Duodenal mucosa (tissue), 2 donors: ENCODE data around the gene NUP155.
"Not testable (repeated sequence)": the region's sequence is repeated elsewhere in the genome, so short reads cannot be mapped to it uniquely, and the experiment has no call there.

Source experiments
- H3K27ac ChIP-seq: one replicate; pipeline ENCODE4 v1.7.0; 2013; ENCODE audit warnings: low read depth, low read length
- H3K27me3 ChIP-seq, 2 donors: one replicate each; pipeline ENCODE4 v1.7.0; 2013; ENCODE audit warnings: low read length in 2 of 2, control low read depth in 1 of 2; ENCODE audit not compliant: insufficient read depth in 2 of 2, control insufficient read depth in 1 of 2
- H3K36me3 ChIP-seq, 2 donors: one replicate each; pipeline ENCODE4 v1.7.0; 2013; ENCODE audit warnings: low read length in 2 of 2, control low read depth in 1 of 2; ENCODE audit not compliant: insufficient read depth in 2 of 2, control insufficient read depth in 1 of 2
- H3K4me1 ChIP-seq, 2 donors: one replicate each; pipeline ENCODE4 v1.7.0; 2013; ENCODE audit warnings: low read length in 2 of 2, control low read depth in 1 of 2; ENCODE audit not compliant: insufficient read depth in 2 of 2, control insufficient read depth in 1 of 2
- H3K4me3 ChIP-seq, 2 donors: one replicate each; pipeline ENCODE4 v1.7.0; 2013; ENCODE audit warnings: low read length in 2 of 2, low read depth in 1 of 2
- H3K9ac ChIP-seq, 2 donors: one replicate each; pipeline ENCODE4 v1.7.0; 2013; ENCODE audit warnings: low read length in 2 of 2, low read depth in 1 of 2
- H3K9me3 ChIP-seq, 2 donors: one replicate each; pipeline ENCODE4 v1.7.0; 2013; ENCODE audit warnings: low read length in 2 of 2, control low read depth in 1 of 2; ENCODE audit not compliant: control insufficient read depth in 1 of 2

NUP155 gene

GRCh38 chr5:37370550-37370863 is 399 bp downstream of the NUP155 start:
- H3K27ac ChIP-seq: no peak overlapping the region
- H3K4me3 ChIP-seq: peak overlapping the region; percentile 93 to 95
- peak overlapping the region; percentile 71 to 82 for H3K9ac ChIP-seq
- peaks cover 9 to 14% of the 10 kb centered on the region in 2 donors for H3K4me1 ChIP-seq
- H3K27me3 ChIP-seq: no peaks in the 10 kb centered on the region
- no peaks in the 10 kb centered on the region for H3K36me3 ChIP-seq
- H3K9me3 ChIP-seq: no peaks in the 10 kb centered on the region

GRCh38 chr5:37355161-37355560 is 15.7 kb downstream of the NUP155 start:
- Histone ChIP-seq H3K9ac (no peak overlapping the region), H3K4me3 (no peak overlapping the region), H3K27me3 (no peaks in the 10 kb centered on the region), H3K36me3 (peaks cover 0 to 54% of the 10 kb centered on the region in 2 donors), H3K9me3 (no peaks in the 10 kb centered on the region), H3K27ac (no peak overlapping the region), H3K4me1 (no peaks in the 10 kb centered on the region)

- peaks cover 6 to 72% of the 10 kb centered on the region in 2 donors for H3K36me3 ChIP-seq
- H3K27ac ChIP-seq, H3K4me3 ChIP-seq, H3K4me1 ChIP-seq, H3K27me3 ChIP-seq, H3K9ac ChIP-seq, H3K9me3 ChIP-seq: not testable (repeated sequence)
These were observed 28.2 kb downstream of the NUP155 start for GRCh38 chr5:37342741-37343140.

DNA sequence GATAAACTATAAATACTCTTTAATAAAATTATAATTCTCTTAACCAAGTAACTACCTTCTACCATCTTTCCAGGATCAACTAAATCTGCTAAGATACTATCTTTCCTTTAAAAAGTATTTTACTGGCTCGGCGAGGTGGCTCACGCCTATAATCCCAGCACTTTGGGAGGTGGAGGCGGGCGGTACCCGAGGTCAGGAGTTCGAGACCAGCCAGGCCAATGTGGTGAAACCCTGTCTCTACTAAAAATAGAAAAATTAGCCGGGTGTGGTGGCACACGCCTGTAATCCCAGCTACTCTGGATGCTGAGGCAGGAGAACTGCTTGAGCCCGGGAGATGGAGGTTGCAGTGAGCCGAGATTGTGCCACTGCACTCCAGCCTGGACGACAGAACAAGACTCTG is 36.2 kb downstream of the NUP155 start:
- H3K9ac ChIP-seq, H3K4me1 ChIP-seq, H3K27me3 ChIP-seq, H3K9me3 ChIP-seq, H3K4me3 ChIP-seq, H3K27ac ChIP-seq: not testable (repeated sequence)
- peaks cover 11 to 43% of the 10 kb centered on the region in 2 donors for H3K36me3 ChIP-seq

- Histone ChIP-seq H3K27ac (no peak overlapping the region), H3K9me3 (no peaks in the 10 kb centered on the region), H3K36me3 (peaks cover 14 to 71% of the 10 kb centered on the region in 2 donors), H3K4me3 (no peak overlapping the region), H3K4me1 (no peaks in the 10 kb centered on the region), H3K9ac (no peak overlapping the region), H3K27me3 (no peaks in the 10 kb centered on the region)
These were observed 44.4 kb downstream of the NUP155 start for GRCh38 chr5:37326536-37326935.

DNA sequence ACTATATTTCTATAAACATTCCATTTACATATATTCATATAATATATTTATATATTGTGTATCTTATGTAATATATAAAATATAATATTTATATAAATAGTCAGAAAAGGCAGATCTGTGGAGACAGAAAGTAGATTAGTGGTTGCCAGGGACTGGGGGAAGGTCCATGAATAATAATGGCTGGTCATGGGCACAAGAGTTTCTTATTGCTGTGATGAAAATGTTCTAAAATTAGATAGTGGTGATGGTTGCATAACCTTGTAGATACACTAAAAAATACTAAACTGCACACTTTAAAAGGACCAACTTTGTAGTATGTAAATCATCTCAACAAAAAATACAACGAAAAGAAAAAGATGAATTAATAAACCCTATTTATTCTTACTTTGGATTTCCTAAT is 47.3 kb downstream of the NUP155 start:
- H3K36me3 ChIP-seq: peaks cover 10 to 74% of the 10 kb centered on the region in 2 donors
- H3K9ac ChIP-seq: no peak overlapping the region
- H3K4me1 ChIP-seq: no peaks in the 10 kb centered on the region
- no peaks in the 10 kb centered on the region for H3K9me3 ChIP-seq
- H3K27ac ChIP-seq: no peak overlapping the region
- no peaks in the 10 kb centered on the region for H3K27me3 ChIP-seq
- no peak overlapping the region for H3K4me3 ChIP-seq

GRCh38 chr5:37319037-37319782 is 51.7 kb downstream of the NUP155 start:
- H3K9me3 ChIP-seq: no peaks in the 10 kb centered on the region

DNA sequence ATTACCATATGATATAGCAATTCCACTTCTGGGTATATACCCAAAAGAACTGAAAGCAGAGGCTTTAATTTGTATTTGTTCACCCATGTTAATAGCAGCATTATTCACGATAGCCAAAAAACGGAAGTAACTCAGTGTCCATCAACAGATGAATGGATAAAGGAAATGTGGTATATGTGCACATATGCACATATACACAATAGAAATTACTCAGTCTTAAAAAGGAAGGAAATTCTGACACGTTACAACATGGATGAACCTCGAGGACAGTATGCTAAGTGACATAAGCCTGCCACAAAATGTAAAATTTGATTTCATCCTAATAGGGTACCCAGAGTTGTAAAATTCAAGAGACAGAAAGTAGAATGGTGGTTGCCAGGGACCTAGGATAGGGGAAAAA is 54.9 kb downstream of the NUP155 start:
- H3K4me3 ChIP-seq: no peak overlapping the region
- peaks cover 0 to 7% of the 10 kb centered on the region in 2 donors for H3K4me1 ChIP-seq
- peaks cover 3 to 52% of the 10 kb centered on the region in 2 donors for H3K36me3 ChIP-seq
- H3K27ac ChIP-seq: no peak overlapping the region
- H3K9me3 ChIP-seq: no peaks in the 10 kb centered on the region
- H3K27me3 ChIP-seq: no peaks in the 10 kb centered on the region
- H3K9ac ChIP-seq: no peak overlapping the region

More at GRCh38 chr5:37319037-37319782, 51.7 kb downstream of the NUP155 start:
- peaks cover 0 to 51% of the 10 kb centered on the region in 2 donors for H3K36me3 ChIP-seq
- no peak overlapping the region for H3K9ac ChIP-seq
- no peak overlapping the region for H3K4me3 ChIP-seq
- peaks cover 0 to 7% of the 10 kb centered on the region in 2 donors for H3K4me1 ChIP-seq
- H3K27me3 ChIP-seq: no peaks in the 10 kb centered on the region
- H3K27ac ChIP-seq: no peak overlapping the region

- Histone ChIP-seq H3K36me3 (peaks cover 9 to 64% of the 10 kb centered on the region in 2 donors), H3K9me3 (no peaks in the 10 kb centered on the region), H3K27me3 (no peaks in the 10 kb centered on the region), H3K4me1 (no peaks in the 10 kb centered on the region), H3K4me3 (no peak overlapping the region), H3K27ac (no peak overlapping the region), H3K9ac (no peak overlapping the region)
These were observed 60.5 kb downstream of the NUP155 start for GRCh38 chr5:37310360-37310759.

- Histone ChIP-seq H3K4me3 (no peak overlapping the region), H3K4me1 (no peaks in the 10 kb centered on the region), H3K27ac (no peak overlapping the region), H3K27me3 (no peaks in the 10 kb centered on the region), H3K36me3 (peaks cover 13 to 69% of the 10 kb centered on the region in 2 donors), H3K9ac (no peak overlapping the region), H3K9me3 (no peaks in the 10 kb centered on the region)
These were observed 62.1 kb downstream of the NUP155 start for GRCh38 chr5:37308793-37309192.
